HG03066 (cell line): Measurements from ENCODE around the gene MRPL22.
"Not testable (repeated sequence)": the region's sequence is repeated elsewhere in the genome, so short reads cannot be mapped to it uniquely, and the experiment has no call there.

Experiments used
- ATAC-seq: cut with Tn5 transposase; IDR thresholded peaks from one replicate; pipeline ENCODE4 v1.9.1; 2021; ENCODE audit warnings: low read depth; ENCODE audit not compliant: unreplicated experiment

Gene MRPL22

GRCh38 chr5:154940772-154941620, at the start of gene MRPL22:
Gene MRPL22, plus strand, starts transcription at chr5:154941073. Its CDS starts 38 bp downstream, at chr5:154941111.
- peak; percentile 54 for ATAC-seq

GRCh38 chr5:154892369-154892771, 48.5 kb upstream of the MRPL22 start:
- ATAC-seq = no peak

GRCh38 chr5:154893381-154893780, 47.5 kb upstream of the MRPL22 start:
- no peak for ATAC-seq

- ATAC-seq = no peak
Observed at GRCh38 chr5:154895606-154896561, 45.0 kb upstream of the MRPL22 start.

- ATAC-seq = no peak
Observed at GRCh38 chr5:154896562-154897165, 44.2 kb upstream of the MRPL22 start.

GRCh38 chr5:154898210-154898609, 42.7 kb upstream of the MRPL22 start:
- ATAC-seq = no peak

- no peak for ATAC-seq
Observed at GRCh38 chr5:154899151-154899816, 41.6 kb upstream of the MRPL22 start.

- ATAC-seq = no peak
Observed at GRCh38 chr5:154900066-154900465, 40.8 kb upstream of the MRPL22 start.

GRCh38 chr5:154901276-154901675, 39.6 kb upstream of the MRPL22 start:
- ATAC-seq = no peak

GRCh38 chr5:154901913-154902312, 39.0 kb upstream of the MRPL22 start:
- ATAC-seq = no peak

- not testable (repeated sequence) for ATAC-seq
Observed at GRCh38 chr5:154905601-154906000, 35.3 kb upstream of the MRPL22 start.

GRCh38 chr5:154916874-154917273, 24.0 kb upstream of the MRPL22 start:
- ATAC-seq = no peak

- no peak for ATAC-seq
Observed at GRCh38 chr5:154917757-154918156, 23.1 kb upstream of the MRPL22 start.

GRCh38 chr5:154923441-154924430, 17.1 kb upstream of the MRPL22 start:
- ATAC-seq = no peak

- ATAC-seq = no peak
Observed at GRCh38 chr5:154933537-154933936, 7.3 kb upstream of the MRPL22 start.

- no peak for ATAC-seq
Observed at GRCh38 chr5:154934881-154935280, 6.0 kb upstream of the MRPL22 start.

- no peak for ATAC-seq
Observed at GRCh38 chr5:154937186-154937717, 3.6 kb upstream of the MRPL22 start.

- peak; percentile 76 for ATAC-seq
Observed at GRCh38 chr5:154937718-154938466, 3.0 kb upstream of the MRPL22 start, which contains the start of gene GEMIN5. Gene GEMIN5, minus strand, starts transcription at chr5:154938211. Its CDS starts 78 bp downstream, at chr5:154938133.
